ENCODE results near the gene ZNF622.

The ZNF622 gene

GRCh38 chr5:16428359-16428758 lies 37.2 kb downstream of the ZNF622 start:
- DNase-seq: no peak

- peak; percentile 83 for DNase-seq
Observed at GRCh38 chr5:16427587-16427986, 38.0 kb downstream of the ZNF622 start.

- no peak for DNase-seq
Observed at GRCh38 chr5:16418471-16418922, 47.1 kb downstream of the ZNF622 start.

- DNase-seq: no peak
Observed at GRCh38 chr5:16417398-16418074, 48.1 kb downstream of the ZNF622 start.

- DNase-seq: no peak
Observed at GRCh38 chr5:16414861-16415260, 50.7 kb downstream of the ZNF622 start.

- no peak for DNase-seq
Observed at GRCh38 chr5:16413166-16413860, 52.3 kb downstream of the ZNF622 start.

GRCh38 chr5:16412556-16412955 lies 53.0 kb downstream of the ZNF622 start:
- no peak for DNase-seq

- DNase-seq: no peak
Observed at GRCh38 chr5:16411741-16412455, 53.7 kb downstream of the ZNF622 start.

- DNase-seq: no peak
Observed at GRCh38 chr5:16411235-16411634, 54.4 kb downstream of the ZNF622 start.

- no peak for DNase-seq
Observed at GRCh38 chr5:16410338-16410737, 55.3 kb downstream of the ZNF622 start.

- no peak for DNase-seq
Observed at GRCh38 chr5:16406630-16407029, 59.0 kb downstream of the ZNF622 start.

- DNase-seq: no peak
Observed at GRCh38 chr5:16406023-16406422, 59.6 kb downstream of the ZNF622 start.

All from retina (tissue), 1 donor.